Suprapubic skin (tissue), 4 donors: ENCODE data around the gene CPXM2. TPM values are rescaled to one million over a fixed set of nuclear protein-coding genes. Genes with fewer than 3 reads are reported as not detected.

Source experiments
- DNase-seq, 2 donors: peaks; one replicate each; pipeline ENCODE4 v3.0.0-alpha.2; 2019; ENCODE audit warnings: low spot score in 2 of 2
- H3K27ac ChIP-seq: fragments of 200-600 bp; sonication (generic); one replicate; pipeline ENCODE4 v1.5.1; 2019
- H3K27me3 ChIP-seq: fragments of 200-600 bp; sonication (generic); one replicate; pipeline ENCODE4 v1.5.1; 2019
- H3K36me3 ChIP-seq: fragments of 200-600 bp; sonication (generic); one replicate; pipeline ENCODE4 v1.5.1; 2019
- H3K4me1 ChIP-seq: fragments of 200-600 bp; sonication (generic); one replicate; pipeline ENCODE4 v1.5.1; 2019
- H3K4me3 ChIP-seq: fragments of 200-600 bp; sonication (generic); one replicate; pipeline ENCODE4 v1.5.1; 2019; ENCODE audit warnings: mild to moderate bottlenecking
- H3K9me3 ChIP-seq: fragments of 200-600 bp; sonication (generic); one replicate; pipeline ENCODE4 v1.5.1; 2019
- CTCF ChIP-seq, 2 donors: fragments of 200-600 bp in 1 of 2; fragments of 450-650 bp in 1 of 2; sonication (generic) in 1 of 2; IDR thresholded peaks; one replicate each; pipeline ENCODE4 v1.5.1; 2016 to 2019; ENCODE audit warnings: antibody characterized with exemption in 2 of 2, mild to moderate bottlenecking in 1 of 2, moderate library complexity in 1 of 2
- EP300 ChIP-seq: sonication (generic); formaldehyde crosslinking; IDR thresholded peaks from one replicate; pipeline ENCODE4 v1.6.1; 2017; ENCODE audit warnings: antibody characterized with exemption
- POLR2A ChIP-seq, 2 donors: fragments of 450-650 bp; IDR thresholded peaks; one replicate each; pipeline ENCODE4 v1.6.1; 2017; ENCODE audit warnings: antibody characterized with exemption in 2 of 2, mild to moderate bottlenecking in 2 of 2, moderate library complexity in 2 of 2
- POLR2AphosphoS5 ChIP-seq, 3 donors: sonication (generic); formaldehyde crosslinking; IDR thresholded peaks; one replicate each; pipeline ENCODE4 v1.6.1; 2017; ENCODE audit warnings: antibody characterized with exemption in 3 of 3
- WGBS: methylation state at CpG from one replicate; pipeline ENCODE4 v1.1.5; 2018; 5-methylcytosine and 5-hydroxymethylcytosine counted together
- total RNA-seq, 4 donors: library from RNA; depleted of rRNA; stranded (reverse); fragments of >200 nt; gene quantifications; one replicate each; pipeline ENCODE4 v1.1.0, GENCODE V29; 2016

CPXM2 gene
- total RNA-seq, 4 donors from 2014 or later: 2.9 to 6.1 (median 3.7) TPM

GRCh38 chr10:123904834-123905409, 13.3 kb upstream of the CPXM2 start:
- TF ChIP-seq POLR2AphosphoS5 (IDR thresholded peaks at IDR 0.05): no peak
- no peak for TF ChIP-seq EP300
- TF ChIP-seq CTCF (IDR thresholded peaks at IDR 0.05): no peak
- TF ChIP-seq POLR2A (IDR thresholded peaks at IDR 0.05): no peak
- Histone ChIP-seq H3K4me3 (no peak overlapping the region), H3K27ac (no peak overlapping the region), H3K36me3 (no peaks in the 10 kb centered on the region), H3K4me1 (peaks cover 4% of the 10 kb centered on the region), H3K27me3 (peaks cover 14% of the 10 kb centered on the region), H3K9me3 (no peaks in the 10 kb centered on the region)
- DNase-seq: no peak
- WGBS: 84% methylated on average over 9 of the region's 10 CpGs

- Histone ChIP-seq H3K36me3 (no peaks in the 10 kb centered on the region), H3K4me1 (peaks cover 4% of the 10 kb centered on the region), H3K27me3 (peaks cover 11% of the 10 kb centered on the region), H3K9me3 (no peaks in the 10 kb centered on the region), H3K4me3 (no peak overlapping the region), H3K27ac (no peak overlapping the region)
- no peak for TF ChIP-seq EP300
- no peak for DNase-seq
- 47% methylated on average over 5 of the region's 5 CpGs for WGBS
Measured at GRCh38 chr10:123903621-123904020, 12.0 kb upstream of the CPXM2 start.

- Histone ChIP-seq H3K36me3 (no peaks in the 10 kb centered on the region), H3K4me3 (no peak overlapping the region), H3K4me1 (no peaks in the 10 kb centered on the region), H3K9me3 (no peaks in the 10 kb centered on the region), H3K27me3 (no peaks in the 10 kb centered on the region), H3K27ac (no peak overlapping the region)
- DNase-seq: no peak
- 75% methylated on average over 4 of the region's 4 CpGs for WGBS
- TF ChIP-seq POLR2AphosphoS5 (IDR thresholded peaks at IDR 0.05) (no peak), EP300 (no peak), POLR2A (IDR thresholded peaks at IDR 0.05) (no peak), CTCF (IDR thresholded peaks at IDR 0.05) (no peak)
Measured at GRCh38 chr10:123901621-123902020, 10.0 kb upstream of the CPXM2 start.

- H3K27ac ChIP-seq: no peak overlapping the region
Measured at GRCh38 chr10:123897146-123897545, 5.5 kb upstream of the CPXM2 start.

GRCh38 chr10:123896246-123896927, 4.8 kb upstream of the CPXM2 start:
- TF ChIP-seq POLR2A (IDR thresholded peaks at IDR 0.05): no peak
- TF ChIP-seq CTCF (IDR thresholded peaks at IDR 0.05): no peak
- 82% methylated on average over 4 of the region's 4 CpGs for WGBS
- Histone ChIP-seq H3K4me1 (peaks cover 2% of the 10 kb centered on the region), H3K27me3 (peaks cover 11% of the 10 kb centered on the region), H3K9me3 (no peaks in the 10 kb centered on the region), H3K27ac (no peak overlapping the region), H3K36me3 (no peaks in the 10 kb centered on the region), H3K4me3 (no peak overlapping the region)
- DNase-seq: no peak

More at GRCh38 chr10:123897146-123897545, 5.5 kb upstream of the CPXM2 start:
- 90% methylated on average over 4 of the region's 4 CpGs for WGBS
- H3K9me3 ChIP-seq: no peaks in the 10 kb centered on the region
- peaks cover 5% of the 10 kb centered on the region for H3K27me3 ChIP-seq
- no peaks in the 10 kb centered on the region for H3K36me3 ChIP-seq
- H3K4me3 ChIP-seq: no peak overlapping the region
- no peak for TF ChIP-seq EP300
- TF ChIP-seq POLR2A (IDR thresholded peaks at IDR 0.05): no peak
- TF ChIP-seq POLR2AphosphoS5 (IDR thresholded peaks at IDR 0.05): no peak
- no peak for TF ChIP-seq CTCF (IDR thresholded peaks at IDR 0.05)
- DNase-seq: no peak
- no peaks in the 10 kb centered on the region for H3K4me1 ChIP-seq
